HG03520 (cell line): ENCODE measurements around the gene RAPGEF1.
"Not testable (repeated sequence)": the region's sequence is repeated elsewhere in the genome, so short reads cannot be mapped to it uniquely, and the experiment has no call there.

Experiments
- ATAC-seq: cut with Tn5 transposase; IDR thresholded peaks from one replicate; pipeline ENCODE4 v1.9.1; 2021; ENCODE audit warnings: mild to moderate bottlenecking, moderate library complexity; ENCODE audit not compliant: unreplicated experiment

The RAPGEF1 gene

DNA sequence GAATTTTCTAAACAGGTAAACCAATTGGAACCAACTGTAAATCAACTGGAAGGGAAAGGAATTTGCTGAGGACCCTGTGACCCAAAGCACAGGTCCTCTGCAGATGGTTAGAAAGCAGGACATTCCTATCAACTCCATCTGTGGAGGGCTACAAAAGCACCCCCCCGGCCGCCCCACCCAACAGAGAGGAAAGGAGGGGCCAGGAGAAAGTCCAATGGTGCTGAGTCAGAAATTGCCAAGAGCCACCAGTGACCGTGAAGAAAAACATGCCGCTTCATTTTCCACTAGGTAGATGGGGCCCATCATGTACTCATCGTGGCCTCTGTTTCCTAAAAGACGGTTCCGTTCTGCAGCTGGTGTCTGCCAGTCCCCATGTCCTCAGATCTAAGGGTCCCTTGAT, 66.3 kb downstream of the RAPGEF1 start:
- ATAC-seq = no peak

DNA sequence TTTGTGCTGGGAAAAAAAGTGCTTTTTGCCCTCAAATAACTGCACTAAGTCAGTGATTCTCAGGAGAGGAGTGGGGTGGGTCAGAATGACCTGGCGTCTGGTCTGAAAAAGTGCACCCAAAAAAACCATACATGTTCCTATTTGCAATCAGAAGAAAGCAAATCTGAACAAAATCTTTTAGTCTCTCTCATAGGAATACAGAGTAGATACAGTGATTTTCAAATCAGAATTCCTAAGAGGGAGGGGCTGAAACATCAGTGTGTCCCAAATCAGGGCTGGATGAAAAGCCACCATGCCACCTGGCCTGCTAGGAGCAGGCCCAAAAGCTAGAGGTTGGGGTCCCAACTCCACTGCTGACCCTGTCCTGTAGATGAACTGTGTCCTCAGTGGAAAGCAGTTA, 66.8 kb downstream of the RAPGEF1 start:
- ATAC-seq = no peak

- no peak for ATAC-seq
These were observed 67.4 kb downstream of the RAPGEF1 start for GRCh38 chr9:131672451-131672850.

DNA sequence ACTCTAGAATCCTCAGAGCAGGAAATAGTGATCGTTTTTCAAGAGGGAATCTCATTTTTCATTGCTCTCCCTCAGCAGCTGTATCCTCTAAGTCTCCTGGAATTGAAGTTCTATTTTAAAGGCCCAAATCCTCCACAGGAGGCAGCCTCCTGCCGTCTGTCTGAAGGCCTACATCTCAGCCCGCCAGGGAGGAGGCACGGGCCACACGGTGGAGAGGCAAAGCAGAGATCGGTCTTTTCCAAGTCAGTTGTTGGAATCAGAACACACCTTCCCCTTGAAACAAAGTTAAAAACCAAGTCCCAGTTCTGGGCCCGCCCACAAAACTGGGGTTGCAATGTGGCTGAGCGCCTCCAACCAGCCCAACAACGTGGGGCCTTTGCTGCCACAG, 68.7 kb downstream of the RAPGEF1 start:
- no peak for ATAC-seq

GRCh38 chr9:131670247-131671132, 69.4 kb downstream of the RAPGEF1 start:
- no peak for ATAC-seq

DNA sequence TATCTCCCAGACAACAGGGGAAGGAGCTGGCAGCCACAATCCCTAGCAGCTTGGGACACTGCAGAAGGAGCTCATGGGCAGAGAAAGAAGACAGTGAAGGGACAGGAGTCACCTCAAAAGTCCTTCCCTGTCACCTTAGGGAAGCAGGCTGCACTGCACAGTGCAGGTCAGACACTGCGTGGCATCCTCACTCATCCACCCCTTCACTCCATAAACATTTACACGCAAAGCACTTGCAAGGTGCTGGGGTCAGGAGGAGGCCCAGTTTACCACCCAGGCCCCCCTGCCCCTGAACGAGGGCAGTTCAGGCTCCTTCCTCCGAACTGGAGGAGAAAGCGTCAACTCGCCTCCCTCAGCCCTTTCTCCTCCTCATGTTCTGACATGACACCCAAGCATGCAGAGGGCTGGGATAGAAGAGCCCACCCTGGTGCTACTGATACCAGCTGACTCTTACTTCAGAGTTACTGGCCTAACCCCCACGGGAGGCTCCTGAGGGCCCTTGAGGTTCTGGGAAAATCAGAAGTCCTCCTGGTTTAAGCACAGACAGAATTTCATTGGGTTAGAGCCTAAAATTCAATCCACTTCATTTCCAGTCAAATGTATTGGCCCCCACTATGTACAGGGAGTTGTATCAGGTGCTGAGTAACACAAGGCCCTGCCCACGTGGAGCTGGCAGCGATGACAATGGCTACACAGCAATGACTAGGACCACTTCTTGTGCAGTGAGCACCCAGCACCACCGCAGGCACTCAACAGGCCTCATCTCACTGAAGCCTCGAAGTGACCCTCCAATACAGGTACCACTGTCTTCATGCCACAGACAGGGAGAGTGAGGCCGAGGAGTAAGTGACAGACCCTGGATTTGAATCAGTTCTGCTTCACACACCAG, 70.4 kb downstream of the RAPGEF1 start:
- no peak for ATAC-seq

DNA sequence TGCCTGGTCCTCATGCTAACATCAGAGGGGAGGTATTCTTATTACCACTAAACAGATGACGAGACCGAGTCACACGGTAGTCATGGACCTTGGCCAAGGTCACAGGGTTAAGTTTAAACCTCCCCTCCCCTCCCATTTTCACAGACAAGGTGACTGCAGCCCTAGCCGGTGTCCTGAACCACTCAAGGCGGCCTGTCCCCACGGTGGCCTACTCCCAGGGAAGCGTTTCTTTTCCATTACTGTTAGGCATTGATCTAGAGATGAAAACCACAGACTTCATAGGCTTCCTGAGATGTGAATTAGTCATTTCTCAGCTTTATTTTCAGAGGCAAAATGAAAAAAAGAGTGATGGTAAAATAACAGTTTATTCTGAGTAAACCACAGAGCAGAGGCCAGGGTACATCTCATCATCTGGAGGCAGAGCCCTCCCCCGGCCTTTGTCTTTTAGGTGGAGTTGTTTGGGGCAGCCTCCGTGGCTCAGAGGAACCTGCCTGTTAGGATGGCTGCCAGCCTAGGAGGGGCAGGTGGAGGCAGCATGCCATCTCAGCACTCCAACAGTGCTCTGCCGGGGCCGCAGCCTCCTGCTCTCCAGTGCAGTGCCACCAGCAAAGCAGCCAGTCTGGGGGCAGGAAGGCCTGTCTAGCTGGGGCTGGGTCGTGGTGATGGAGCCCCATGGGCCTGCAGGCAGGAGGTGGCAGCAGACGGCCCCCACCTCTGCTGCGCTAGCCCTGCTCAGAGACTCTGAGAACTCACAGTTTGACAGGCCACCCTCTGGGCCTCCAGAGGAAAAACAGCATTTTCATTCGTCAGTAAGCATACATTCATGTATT, 71.2 kb downstream of the RAPGEF1 start:
- peak; percentile 42 for ATAC-seq

DNA sequence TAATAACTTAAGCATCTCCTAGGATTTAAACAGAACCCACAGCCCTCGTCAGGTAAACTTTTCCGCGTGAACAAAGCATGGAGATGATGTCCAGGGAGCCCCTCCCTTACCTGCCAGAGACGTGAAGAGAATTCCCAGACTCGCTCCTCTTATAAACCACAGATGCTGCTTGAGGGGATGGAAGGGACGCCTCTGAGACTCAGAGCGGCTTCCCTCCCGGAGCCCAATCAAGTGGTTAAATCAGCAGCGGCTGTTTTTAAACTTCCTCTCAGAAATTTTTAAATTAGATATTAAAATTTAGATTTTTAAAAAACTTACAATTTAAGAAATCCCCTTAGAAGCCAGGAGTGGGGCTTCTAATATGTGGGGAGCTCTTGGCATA, 71.8 kb downstream of the RAPGEF1 start:
- ATAC-seq = no peak

DNA sequence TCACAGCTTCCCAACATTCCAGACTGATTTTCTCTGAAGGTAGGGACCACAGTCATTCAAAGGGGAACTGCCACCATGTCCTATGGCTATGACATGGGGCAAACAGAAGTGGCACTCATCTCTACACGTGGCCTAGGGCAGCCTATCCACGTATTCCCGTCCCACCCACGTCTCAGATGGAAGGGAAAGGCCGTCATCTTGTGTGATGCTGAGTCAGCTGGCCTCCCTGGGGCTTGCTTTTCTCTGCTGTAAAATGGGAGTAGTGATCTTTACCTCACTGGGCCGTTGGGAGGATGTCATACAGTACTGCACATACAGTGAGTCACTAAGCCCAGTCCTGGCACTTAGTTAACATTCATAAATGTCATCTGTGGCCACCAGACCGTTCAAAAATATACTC, 72.3 kb downstream of the RAPGEF1 start:
- ATAC-seq = no peak

DNA sequence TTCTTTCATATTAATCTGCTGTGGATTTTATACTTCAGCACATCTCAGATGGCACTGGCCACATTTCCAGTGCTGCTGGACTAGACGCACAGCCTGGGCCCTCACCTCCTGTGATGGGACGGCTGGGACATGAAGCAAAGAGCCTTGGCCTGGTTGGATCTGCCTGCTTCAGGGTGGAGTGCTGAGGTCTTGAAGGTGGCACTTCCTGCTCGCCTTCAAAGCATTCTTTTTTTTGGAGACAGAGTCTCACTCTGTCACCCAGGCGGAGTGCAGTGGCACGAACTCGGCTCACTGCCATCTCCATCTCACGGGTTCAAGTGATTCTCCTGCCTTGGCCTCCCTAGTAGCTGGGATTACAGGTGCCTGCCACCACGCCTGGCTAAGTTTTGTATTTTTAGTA, 73.1 kb downstream of the RAPGEF1 start:
- ATAC-seq = no peak

DNA sequence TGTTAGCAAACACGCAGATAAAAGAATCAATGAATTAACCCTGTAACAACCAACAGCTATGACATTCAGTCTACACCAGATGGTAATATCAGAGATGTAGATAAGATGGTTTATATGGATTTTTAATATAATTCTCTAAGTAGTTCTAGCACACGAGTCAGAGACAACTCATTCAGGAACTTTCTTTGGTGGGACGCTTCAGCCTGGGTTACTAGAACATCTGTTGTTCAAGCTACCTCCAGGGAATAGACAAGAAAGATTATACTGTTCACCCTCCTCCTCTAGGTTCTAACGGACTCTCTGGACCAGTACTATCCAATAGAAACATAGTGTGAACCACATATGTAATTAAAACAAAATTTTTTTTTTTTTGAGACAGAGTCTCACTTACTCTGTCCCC, 73.8 kb downstream of the RAPGEF1 start:
- ATAC-seq = no peak

DNA sequence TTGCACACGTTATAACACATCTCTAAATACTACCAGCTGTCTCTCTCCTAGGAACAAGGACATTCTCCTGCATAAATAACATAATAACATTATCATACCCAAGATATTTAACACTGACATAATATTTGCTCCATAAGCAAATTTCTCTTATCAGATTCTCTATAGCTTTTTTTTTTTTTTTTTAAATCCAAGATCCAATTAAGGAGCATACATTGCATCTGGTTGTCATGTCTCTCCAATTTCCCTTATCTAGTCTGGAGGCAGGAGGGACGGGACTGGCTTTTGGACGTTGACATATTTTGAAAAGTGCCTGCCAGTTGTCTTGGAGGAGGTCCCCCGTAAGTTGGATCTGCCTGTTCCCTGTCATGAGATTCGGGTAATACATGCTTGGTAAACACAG, 76.6 kb downstream of the RAPGEF1 start:
- no peak for ATAC-seq

- ATAC-seq = not testable (repeated sequence)
These were observed 77.6 kb downstream of the RAPGEF1 start for GRCh38 chr9:131662289-131662621.

- peak; percentile 44 for ATAC-seq
These were observed 78.1 kb downstream of the RAPGEF1 start for GRCh38 chr9:131661568-131662288.

DNA sequence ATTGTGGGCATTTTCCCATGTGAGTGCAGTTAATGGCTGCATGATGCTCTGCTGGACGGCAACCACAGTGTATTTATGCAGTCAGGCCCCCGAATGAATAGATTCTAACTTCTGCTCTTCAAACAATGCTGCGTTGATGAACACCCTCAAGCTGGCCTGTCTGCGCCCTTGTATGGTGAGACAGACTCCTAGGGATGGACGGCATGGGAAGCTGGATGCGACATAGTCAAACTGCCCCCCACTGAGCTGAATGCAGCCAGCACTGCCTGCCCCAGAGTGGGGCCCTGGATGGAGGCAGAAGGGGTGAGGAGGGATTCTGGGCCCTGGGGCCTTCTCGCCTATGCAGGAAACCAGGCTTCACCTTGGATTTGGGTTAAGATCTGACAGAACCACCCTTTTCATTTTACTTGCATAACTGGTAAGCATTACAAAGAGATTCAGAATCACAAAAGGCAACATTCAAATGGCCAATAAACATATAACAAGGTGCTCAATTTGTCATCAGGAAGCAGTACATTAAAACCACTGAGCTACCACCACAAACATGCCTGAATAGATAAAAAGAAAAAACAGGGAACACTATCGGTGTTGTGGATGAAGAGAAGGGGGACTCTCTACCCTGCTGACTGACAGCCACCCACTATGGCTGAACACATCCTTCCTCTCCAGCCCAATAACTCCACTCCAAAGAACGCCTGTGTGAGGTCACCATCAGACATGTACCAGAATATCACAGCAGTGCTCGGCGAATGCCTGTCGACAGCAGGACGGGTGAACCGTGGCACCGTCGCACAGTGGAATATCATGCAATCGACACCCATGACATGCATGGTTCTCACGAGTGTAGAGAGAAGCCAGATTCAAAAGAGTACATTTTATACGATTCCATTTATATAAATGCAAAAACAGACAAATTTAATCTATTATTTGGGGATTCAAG, 79.1 kb downstream of the RAPGEF1 start:
- no peak for ATAC-seq

GRCh38 chr9:131658377-131659129, 81.3 kb downstream of the RAPGEF1 start:
- ATAC-seq = no peak

- no peak for ATAC-seq
These were observed 81.9 kb downstream of the RAPGEF1 start for GRCh38 chr9:131657940-131658339.

DNA sequence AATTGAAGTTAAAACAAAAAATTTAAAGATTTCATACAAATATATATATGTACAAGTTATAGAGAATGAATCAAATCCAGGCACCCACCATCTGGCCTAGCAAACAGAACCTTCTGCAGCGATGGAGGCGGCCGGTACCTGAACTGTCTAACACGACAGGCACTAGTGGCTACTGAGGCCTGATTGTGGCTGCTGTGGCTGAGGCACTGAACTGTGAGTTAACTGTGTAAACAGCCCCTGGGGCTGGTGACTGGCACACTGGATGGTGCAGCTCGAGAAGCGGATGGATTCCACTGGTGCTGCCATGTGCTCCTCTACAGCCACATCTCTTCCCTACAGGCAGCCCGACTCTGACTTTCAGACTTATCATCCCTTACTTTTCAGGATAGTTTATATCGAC, 82.4 kb downstream of the RAPGEF1 start:
- ATAC-seq = no peak

DNA sequence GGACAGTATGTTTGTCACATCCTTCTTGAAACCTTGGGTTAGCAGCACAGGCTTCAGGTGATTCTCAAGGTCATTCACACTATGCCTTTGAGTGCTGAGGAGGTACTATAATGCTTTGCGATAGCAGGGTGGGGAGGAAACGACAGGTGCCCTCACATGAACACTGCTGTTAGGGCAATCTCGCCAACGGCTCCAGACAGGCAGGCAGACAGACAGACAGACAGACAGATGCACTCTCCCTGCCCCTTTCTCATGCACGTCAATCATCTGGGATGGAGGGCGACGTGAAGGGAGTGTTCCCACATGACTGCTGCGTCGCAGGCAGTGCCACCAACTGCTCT, 82.9 kb downstream of the RAPGEF1 start:
- ATAC-seq = no peak
